A204.1 (cell line): ENCODE results near the gene PPP1R14C.

Experiments
- FAIRE-seq: peaks from 2 replicates; lab custom pipeline; 2012; peaks lifted over from hg19 to GRCh38; lab: Jason Lieb, UNC

Gene PPP1R14C

GRCh38 chr6:150138638-150139037, 4.2 kb upstream of the PPP1R14C start:
- FAIRE-seq = no peak

DNA sequence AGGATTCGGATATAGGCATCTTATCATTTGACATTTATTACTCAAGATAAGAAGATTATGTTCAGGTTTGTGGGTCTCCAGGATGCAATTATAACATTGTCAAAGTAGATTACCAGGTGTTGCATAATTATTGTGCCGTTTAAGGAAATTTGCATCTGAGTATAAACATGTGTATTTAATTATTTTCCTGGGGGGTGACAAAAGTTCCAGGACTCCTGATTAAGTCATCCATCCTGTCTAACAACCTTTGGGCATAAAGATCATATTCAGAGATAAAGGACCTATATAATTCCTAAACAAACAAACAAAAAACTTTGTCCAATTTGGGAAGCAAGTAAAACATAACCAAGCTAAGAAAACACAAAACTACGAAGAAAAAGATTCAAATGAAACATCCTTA, 3.3 kb upstream of the PPP1R14C start:
- FAIRE-seq = no peak

DNA sequence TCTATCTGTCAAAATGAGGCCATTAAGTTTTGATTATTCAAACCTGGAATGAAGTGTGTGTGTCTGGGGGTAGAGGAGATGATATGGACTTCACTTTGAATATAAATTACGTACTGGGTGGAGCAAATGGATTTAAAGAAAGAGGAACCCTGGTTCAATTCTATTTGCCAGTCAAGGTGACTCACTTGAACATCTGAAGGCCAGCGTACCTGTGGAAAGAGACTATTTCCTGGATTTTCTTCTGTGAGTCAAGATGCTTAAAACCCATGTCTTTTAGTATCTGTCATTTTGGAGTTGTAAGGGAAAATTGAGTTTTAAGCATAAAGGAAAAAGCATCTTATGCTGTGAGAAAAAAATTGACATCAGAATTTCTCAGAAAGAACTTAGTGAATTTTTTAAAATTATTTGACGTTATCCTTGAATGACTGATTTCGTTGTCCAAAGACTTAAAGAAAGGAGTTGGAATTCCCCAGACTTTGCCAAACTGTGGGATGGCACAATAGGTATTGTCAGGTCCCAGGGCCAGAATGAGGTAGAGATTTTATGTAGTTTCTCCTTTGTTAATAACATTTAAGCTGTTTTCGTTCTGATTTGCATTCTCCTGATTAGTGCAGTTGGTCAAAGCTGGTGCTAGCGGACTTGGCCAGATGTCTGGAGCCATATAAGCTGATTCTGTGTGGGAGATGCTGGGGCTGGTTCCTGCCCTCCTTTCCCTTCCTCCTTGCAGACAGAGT, 2.4 kb upstream of the PPP1R14C start:
- no peak for FAIRE-seq

DNA sequence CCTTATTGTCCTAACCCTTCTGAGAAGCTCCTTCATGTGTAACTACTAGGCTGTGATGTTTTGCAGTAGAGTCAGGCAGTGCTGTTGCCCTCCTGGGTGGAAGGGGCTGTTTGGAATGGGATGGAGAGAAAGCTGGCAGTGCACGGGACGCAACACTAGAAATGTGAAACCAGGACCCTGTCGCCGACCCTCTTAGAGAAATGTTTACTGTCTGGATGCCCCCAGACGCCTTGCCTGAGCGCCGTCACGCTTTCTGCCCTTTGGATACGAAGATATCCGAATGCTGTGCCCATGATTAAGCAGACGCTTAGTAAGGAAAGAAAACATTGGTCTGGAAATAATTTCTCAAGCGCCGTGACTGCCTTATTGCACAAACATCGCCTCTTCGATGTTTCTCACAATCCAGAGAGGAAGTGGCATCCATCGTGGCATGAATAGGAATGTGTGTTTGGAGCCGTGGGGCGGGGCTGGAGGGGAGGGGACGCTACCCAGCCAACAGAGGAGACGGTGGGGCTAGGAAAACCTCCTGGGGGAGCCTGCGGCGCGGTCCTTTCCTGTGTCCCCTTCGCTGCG, 661 bp upstream of the PPP1R14C start:
- FAIRE-seq = no peak

GRCh38 chr6:150143516-150144293, 861 bp downstream of the PPP1R14C start:
- no peak for FAIRE-seq

GRCh38 chr6:150144294-150144868, 1.5 kb downstream of the PPP1R14C start:
- no peak for FAIRE-seq

DNA sequence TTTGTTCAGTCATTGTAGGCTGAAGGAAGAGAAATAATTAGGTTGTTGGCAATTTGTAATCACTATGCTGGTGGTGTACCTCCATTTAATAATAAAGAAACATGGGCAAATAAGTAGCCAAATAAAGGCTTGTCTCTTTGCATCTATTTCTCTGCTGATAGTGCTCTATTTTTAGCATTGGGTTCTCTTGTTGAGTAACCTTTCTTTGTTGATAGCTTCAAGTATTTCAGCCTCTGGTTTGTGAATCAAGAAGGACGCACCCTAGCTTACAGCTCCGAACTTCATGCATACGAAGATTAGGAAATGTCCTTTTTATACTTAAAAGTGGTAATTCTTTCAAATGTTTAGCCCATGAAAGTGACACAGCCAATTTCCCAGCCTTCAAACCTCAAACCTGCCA, 2.6 kb downstream of the PPP1R14C start:
- no peak for FAIRE-seq

GRCh38 chr6:150145830-150146229, 3.0 kb downstream of the PPP1R14C start:
- no peak for FAIRE-seq

- FAIRE-seq = no peak
These were observed 3.6 kb downstream of the PPP1R14C start for GRCh38 chr6:150146436-150146835.

- no peak for FAIRE-seq
These were observed 6.3 kb downstream of the PPP1R14C start for GRCh38 chr6:150149146-150149545.

DNA sequence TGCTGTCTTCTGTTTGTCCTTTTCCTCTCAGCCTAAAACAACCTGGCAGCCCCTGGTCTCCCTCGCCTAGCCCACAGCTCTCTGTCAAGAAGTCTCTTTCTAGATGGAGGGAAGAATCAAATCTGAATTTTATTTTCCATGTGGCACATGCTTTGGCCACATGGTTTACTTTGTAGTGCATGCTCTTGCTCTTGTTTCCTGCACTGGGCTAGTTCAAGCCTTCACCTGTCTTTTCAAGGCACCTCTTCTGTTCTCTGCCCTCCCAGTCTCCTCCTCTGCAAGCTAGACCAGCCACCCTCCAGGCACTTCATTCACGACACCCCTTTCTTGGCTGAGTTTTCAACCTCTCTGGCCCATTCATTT, 7.6 kb downstream of the PPP1R14C start:
- FAIRE-seq = no peak

- no peak for FAIRE-seq
These were observed 8.2 kb downstream of the PPP1R14C start for GRCh38 chr6:150150821-150151646.

DNA sequence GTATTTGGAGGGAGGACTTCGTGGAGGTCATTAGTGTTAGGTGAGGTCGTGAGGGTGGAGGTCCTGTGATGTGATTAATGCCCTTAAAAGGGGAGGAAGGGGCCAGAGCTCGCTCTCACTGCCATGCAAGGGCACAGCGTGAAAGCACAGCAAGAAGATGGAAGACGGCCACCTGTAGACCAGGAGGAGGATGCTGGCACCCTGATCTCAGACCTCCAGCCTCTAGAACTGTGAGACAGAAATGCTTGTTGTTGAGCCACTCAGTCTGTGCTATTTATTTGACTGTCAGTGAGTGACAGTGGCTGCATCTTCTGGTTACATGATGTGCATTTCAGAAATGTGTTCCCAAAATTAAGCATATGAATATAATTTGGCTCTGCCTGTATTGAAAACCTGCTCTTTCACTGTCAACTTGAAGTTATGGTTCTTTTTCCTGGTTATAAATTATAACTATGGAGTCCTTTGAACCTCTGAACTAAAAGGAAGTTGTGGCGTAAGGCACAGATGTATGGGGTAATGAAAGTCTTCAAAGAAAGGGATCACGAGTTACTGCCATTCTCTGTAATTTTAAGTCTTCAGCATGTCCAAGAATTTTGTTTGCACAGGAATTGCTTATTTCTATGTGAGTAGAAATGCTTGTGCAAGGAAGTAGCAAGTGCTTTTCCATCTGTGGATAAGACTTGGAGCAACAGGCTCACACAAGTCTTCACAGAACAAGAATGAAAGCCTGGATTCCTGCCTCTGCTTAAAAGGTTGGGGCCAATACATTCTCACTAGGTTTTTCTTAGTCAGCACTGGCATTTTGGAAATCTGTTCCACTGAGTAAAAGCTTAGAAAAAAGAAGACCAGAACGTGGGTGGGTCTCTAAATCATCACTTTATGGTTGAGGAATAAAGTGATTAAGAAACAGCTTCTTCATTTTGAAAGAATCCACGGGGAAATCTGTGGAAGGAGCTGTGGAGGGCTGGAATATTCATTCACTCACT, 10.3 kb downstream of the PPP1R14C start:
- FAIRE-seq = no peak

- no peak for FAIRE-seq
These were observed 11.2 kb downstream of the PPP1R14C start for GRCh38 chr6:150153905-150154492.

- FAIRE-seq = no peak
These were observed 13.6 kb downstream of the PPP1R14C start for GRCh38 chr6:150156460-150156859.

- FAIRE-seq = no peak
These were observed 14.2 kb downstream of the PPP1R14C start for GRCh38 chr6:150157081-150157480.

GRCh38 chr6:150159757-150160156, 16.9 kb downstream of the PPP1R14C start:
- no peak for FAIRE-seq

DNA sequence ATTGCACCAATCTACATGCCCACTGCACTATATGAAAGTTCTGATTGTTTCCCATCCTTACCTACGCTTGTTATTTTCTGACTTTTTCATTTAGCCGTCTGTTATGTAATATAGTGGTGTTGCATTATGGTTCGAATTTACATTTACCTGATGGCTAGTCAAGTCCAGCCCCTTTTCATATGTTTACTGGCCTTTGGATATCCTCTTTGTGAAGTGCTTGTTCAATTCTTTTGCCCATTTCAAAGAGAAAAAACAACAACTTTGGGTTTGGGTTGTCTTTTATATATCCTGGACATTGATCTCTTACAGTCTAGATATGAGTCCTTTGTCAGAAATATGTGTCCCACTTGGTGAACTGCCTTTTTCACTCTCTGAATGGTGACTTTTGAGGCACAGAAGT, 21.1 kb downstream of the PPP1R14C start:
- no peak for FAIRE-seq

GRCh38 chr6:150165020-150165702, 22.3 kb downstream of the PPP1R14C start:
- no peak for FAIRE-seq

DNA sequence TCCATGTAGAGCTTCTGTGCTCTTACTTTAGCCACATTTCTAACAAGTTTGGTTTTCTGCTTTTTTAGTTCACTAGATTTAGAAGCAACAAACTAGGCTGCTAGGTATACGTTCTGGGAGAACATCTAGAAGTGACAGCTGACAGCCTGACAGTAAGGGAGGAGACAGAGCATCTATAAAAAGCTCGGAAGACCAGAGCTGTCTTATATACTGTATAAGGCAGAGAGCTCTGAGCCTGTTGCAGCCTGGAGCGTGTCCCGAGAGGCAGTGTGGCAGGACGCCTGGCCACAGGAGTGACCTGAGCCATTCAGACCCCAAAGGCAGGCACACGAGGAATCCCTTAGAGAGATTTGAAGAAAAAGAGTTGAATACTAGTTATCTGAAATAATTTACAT, 24.6 kb downstream of the PPP1R14C start:
- no peak for FAIRE-seq
